ENCODE measurements around the gene KCNK6. TPM values are rescaled to one million over a fixed set of nuclear protein-coding genes. Genes with fewer than 3 reads are reported as not detected.

Gene KCNK6
- 13.1 TPM for total RNA-seq
- long read RNA-seq, full-length matches to known transcripts = 12 of 27 reads
- long read RNA-seq, partial matches to known transcripts = 4 of 27 reads
- long read RNA-seq, other reads (novel, unspliced or antisense) = 11 of 27 reads

DNA sequence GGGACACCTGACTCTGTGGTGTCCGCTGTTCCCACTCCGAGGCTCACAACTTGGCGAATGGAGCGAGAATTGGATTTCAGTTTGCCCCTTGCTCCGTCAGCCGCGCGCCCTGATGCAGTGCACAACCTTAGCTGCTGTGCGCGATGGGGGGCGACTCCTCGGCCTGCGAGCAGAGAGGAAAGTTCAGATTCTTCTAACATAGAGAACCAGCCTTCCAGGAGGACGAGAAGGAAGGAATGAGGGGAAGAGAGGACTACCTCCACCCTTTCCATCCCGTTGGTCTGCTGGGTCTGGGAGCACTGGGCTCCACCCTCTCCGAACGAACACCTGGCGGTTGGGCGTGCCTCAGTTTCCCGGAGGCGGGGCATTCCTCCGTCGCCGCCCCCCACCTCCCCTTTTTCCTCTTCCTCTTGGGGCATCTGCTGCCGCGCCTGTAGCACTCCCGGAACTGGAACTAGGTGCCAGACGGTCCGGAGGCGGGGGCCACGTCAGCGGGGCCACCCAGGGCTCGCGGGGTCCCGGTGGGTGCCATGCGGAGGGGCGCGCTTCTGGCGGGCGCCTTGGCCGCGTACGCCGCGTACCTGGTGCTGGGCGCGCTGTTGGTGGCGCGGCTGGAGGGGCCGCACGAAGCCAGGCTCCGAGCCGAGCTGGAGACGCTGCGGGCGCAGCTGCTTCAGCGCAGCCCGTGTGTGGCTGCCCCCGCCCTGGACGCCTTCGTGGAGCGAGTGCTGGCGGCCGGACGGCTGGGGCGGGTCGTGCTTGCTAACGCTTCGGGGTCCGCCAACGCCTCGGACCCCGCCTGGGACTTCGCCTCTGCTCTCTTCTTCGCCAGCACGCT lies at the start of gene KCNK6:
Gene KCNK6 (plus strand): TSS at position 425 of the 838 bp plus-strand sequence. CDS start 106 bp downstream, at position 531.
- no peaks in the 10 kb centered on the region for H3K27me3 ChIP-seq
- TF ChIP-seq, protein P1, sequence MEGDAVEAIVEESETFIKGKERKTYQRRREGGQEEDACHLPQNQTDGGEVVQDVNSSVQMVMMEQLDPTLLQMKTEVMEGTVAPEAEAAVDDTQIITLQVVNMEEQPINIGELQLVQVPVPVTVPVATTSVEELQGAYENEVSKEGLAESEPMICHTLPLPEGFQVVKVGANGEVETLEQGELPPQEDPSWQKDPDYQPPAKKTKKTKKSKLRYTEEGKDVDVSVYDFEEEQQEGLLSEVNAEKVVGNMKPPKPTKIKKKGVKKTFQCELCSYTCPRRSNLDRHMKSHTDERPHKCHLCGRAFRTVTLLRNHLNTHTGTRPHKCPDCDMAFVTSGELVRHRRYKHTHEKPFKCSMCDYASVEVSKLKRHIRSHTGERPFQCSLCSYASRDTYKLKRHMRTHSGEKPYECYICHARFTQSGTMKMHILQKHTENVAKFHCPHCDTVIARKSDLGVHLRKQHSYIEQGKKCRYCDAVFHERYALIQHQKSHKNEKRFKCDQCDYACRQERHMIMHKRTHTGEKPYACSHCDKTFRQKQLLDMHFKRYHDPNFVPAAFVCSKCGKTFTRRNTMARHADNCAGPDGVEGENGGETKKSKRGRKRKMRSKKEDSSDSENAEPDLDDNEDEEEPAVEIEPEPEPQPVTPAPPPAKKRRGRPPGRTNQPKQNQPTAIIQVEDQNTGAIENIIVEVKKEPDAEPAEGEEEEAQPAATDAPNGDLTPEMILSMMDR (IDR thresholded peaks at IDR 0.05) = peak; percentile 22
- H3K4me1 ChIP-seq = peaks cover 51% of the 10 kb centered on the region
- H3K4me3 ChIP-seq = peak within 1 kb of the TSS; percentile 71
- intact Hi-C loops (cut with DNase I) = no loop called here
- DNase-seq (peak; percentile 81), ATAC-seq (peak; percentile 16)
- H3K9me3 ChIP-seq = no peaks in the 10 kb centered on the region
- H3K27ac ChIP-seq = peak within 1 kb of the TSS; percentile 84
- H3K36me3 ChIP-seq = peaks cover 7% of the 10 kb centered on the region

DNA sequence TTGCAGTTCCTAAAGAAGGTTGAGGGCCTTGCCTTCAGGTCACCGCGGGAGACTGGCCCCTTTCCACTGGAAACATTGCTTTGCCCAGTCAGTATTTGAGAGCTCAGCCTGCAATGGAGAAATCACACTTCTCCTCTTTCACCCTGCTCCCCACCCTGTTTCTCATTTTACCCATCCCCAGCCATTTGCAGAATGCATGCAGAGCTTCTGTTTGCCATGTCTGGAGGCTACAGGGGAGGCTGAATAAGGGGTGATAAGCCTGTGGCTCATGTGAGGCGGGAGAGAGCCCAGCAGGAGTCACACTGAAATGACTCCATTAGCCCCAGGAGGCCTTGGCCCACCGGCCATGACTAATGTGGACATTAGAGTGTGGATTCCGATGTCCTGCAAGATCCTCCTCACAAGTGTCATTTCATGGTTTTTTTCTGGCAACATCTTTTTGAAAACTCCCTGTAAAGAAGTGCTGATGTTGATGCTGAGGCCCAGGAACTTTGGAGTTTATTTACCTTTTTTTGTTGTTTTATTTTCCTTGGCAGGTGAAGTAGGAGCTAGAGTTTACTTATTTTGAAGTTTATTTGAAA lies 49.0 kb upstream of the KCNK6 start:
- H3K4me1 ChIP-seq = peaks cover 28% of the 10 kb centered on the region

DNA sequence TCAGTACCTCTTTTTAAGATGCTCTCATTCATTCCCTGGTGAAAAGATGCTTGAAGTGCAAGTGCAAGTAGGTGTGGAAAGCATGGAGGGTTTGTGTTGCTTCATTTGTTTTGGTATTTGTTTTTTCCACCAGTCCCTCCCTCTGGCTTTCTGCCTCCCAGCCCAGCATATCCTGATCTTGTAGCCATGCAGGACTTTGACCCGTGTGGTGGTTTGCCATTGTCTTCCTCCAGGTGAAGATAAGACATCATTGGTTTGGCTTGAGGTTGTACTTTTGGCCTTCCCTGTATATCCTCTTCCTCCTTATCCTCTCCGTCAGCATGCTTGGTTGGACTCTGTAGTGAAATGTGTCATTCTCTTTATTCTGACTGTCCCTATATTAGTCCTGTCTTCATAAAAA lies 46.1 kb upstream of the KCNK6 start:
- no peak overlapping the region for H3K27ac ChIP-seq
- intact Hi-C loops (cut with DNase I) = no loop called here

More for the DNA sequence above, 49.0 kb upstream of the KCNK6 start:
- Histone ChIP-seq H3K36me3 (no peaks in the 10 kb centered on the region), H3K9me3 (no peaks in the 10 kb centered on the region), H3K27me3 (no peaks in the 10 kb centered on the region), H3K27ac (no peak overlapping the region), H3K4me3 (no peak overlapping the region)
- intact Hi-C loops (cut with DNase I) = no loop called here
- DNase-seq = no peak
- ATAC-seq = no peak
- TF ChIP-seq, protein P1 (IDR thresholded peaks at IDR 0.05) = no peak

DNA sequence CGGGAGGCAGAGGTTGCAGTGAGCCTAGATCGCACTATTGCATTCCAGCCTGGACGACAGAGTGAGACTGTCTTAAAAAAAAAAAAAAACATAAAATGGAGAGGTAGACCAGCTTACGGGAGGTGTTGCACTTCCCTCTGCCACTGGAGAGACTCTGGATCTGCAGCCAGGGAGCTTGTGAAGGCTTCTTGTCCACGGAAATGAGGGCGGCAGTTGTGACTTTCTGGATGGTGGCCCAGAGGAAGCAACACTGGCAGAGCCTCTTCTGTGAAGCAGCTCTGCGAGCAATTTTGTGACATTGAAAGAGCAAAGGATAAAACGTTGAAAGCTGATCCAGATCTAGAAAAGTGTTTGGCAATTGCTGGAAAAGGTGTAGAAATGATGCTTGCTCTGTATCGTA lies 44.9 kb upstream of the KCNK6 start:
- peaks cover 57% of the 10 kb centered on the region for H3K4me1 ChIP-seq
- peak overlapping the region; percentile 32 for H3K27ac ChIP-seq
- H3K4me3 ChIP-seq = no peak overlapping the region
- no peaks in the 10 kb centered on the region for H3K36me3 ChIP-seq
- TF ChIP-seq, protein P1 (IDR thresholded peaks at IDR 0.05) = no peak
- intact Hi-C loops (cut with DNase I) = no loop called here
- H3K9me3 ChIP-seq = no peaks in the 10 kb centered on the region
- no peaks in the 10 kb centered on the region for H3K27me3 ChIP-seq
- DNase-seq = no peak
- ATAC-seq = peak; percentile 62

More for the DNA sequence above, 46.1 kb upstream of the KCNK6 start:
- TF ChIP-seq, protein P1 (IDR thresholded peaks at IDR 0.05) = no peak
- ATAC-seq = no peak
- no peak overlapping the region for H3K4me3 ChIP-seq
- H3K9me3 ChIP-seq = no peaks in the 10 kb centered on the region
- no peaks in the 10 kb centered on the region for H3K36me3 ChIP-seq
- peaks cover 44% of the 10 kb centered on the region for H3K4me1 ChIP-seq
- DNase-seq = no peak
- H3K27me3 ChIP-seq = no peaks in the 10 kb centered on the region

DNA sequence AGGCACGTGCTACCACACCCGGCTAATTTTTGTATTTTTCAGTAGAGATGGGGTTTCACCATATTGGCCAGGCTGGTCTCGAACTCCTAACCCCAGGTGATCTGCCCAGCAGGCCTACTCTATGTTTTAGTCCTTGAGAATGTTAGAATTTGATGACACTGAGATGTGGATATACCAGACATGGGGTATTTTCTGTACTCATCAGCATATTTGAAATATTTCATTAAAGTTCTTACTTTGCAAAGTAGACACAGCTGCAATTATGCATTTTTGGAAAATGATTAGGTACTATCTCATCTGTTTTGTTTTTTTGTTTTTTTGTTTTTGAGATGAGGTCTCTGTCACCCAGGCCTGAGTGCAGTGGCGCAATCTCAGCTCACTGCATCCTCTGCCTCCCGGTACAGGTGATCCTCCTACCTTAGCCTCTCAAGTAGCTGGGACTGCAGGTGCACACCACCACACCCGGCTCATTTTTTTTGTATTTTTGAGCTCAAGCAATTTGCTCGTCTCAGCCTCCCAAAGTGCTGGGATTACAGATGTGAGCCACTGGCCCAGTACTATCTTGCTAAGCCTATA lies 42.6 kb upstream of the KCNK6 start:
- Histone ChIP-seq H3K4me1 (peaks cover 67% of the 10 kb centered on the region), H3K36me3 (no peaks in the 10 kb centered on the region), H3K27me3 (no peaks in the 10 kb centered on the region), H3K27ac (peak overlapping the region; percentile 72), H3K4me3 (no peak overlapping the region), H3K9me3 (no peaks in the 10 kb centered on the region)
- TF ChIP-seq, protein P1 (IDR thresholded peaks at IDR 0.05) = no peak
- ATAC-seq (no peak), DNase-seq (no peak)
- intact Hi-C loops (cut with DNase I) = no loop called here
